Lower leg skin (tissue), 4 donors: ENCODE data around the gene CYP3A4. TPM values are rescaled to one million over a fixed set of nuclear protein-coding genes. Genes with fewer than 3 reads are reported as not detected.
"Not testable (repeated sequence)": the region's sequence is repeated elsewhere in the genome, so short reads cannot be mapped to it uniquely, and the experiment has no call there.

Experiments used
- DNase-seq, 2 donors: peaks; one replicate each; pipeline ENCODE4 v3.0.0-alpha.2; 2019; ENCODE audit warnings: low spot score in 2 of 2
- H3K4me3 ChIP-seq: fragments of 200-600 bp; sonication (generic); 2 replicates; pipeline ENCODE4 v1.5.1; 2017; ENCODE audit warnings: mild to moderate bottlenecking, low read depth; ENCODE audit not compliant: poor library complexity, severe bottlenecking
- POLR2A ChIP-seq, 2 donors: fragments of 450-650 bp; IDR thresholded peaks; one replicate each; pipeline ENCODE4 v1.6.1; 2016 to 2017; ENCODE audit warnings: antibody characterized with exemption in 2 of 2, mild to moderate bottlenecking in 1 of 2, moderate library complexity in 1 of 2
- WGBS, 2 donors: methylation state at CpG; one replicate each; pipeline ENCODE4 v1.1.5; 2018; 5-methylcytosine and 5-hydroxymethylcytosine counted together
- intact Hi-C: fragments of 100-400 bp; cut with DNase I; formaldehyde crosslinking; loops from one replicate; pipeline ENCODE4 v1.15.0; 2023; ENCODE audit warnings: low total_unique reads
- total RNA-seq, 4 donors: library from RNA; depleted of rRNA; stranded (reverse); fragments of >200 nt; gene quantifications; one replicate each; pipeline ENCODE4 v1.1.0, GENCODE V29; 2016
- TF ChIP-seq, protein P1 (sequence below), 3 donors: fragments of 450-650 bp; IDR thresholded peaks; one replicate each; pipeline ENCODE4 v1.5.1; 2016; ENCODE audit warnings: antibody characterized with exemption in 3 of 3, mild to moderate bottlenecking in 3 of 3, moderate library complexity in 2 of 3

CYP3A4 gene
- total RNA-seq, 4 donors from 2014 or later = 2.7 to 5.2 (median 4.3) TPM

DNA sequence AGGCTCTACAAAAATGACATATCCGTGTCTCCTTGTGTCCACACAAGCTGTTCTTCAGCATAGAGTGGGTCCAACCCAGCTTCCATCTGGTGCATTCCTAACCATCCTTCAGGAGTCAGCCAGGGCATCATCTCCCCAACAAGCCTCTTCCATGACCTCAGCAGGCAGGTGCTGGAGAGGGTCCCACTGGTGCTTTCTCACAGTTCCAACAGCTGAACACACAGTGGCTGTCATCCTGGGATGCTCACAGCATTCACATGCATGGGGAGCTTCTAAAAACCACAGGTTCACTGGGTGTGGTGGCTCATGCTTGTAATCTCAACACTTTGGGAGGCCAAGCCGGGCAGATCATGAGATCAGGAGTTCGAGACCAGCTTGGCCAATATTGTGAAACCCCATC lies 6.4 kb upstream of the CYP3A4 start:
- DNase-seq = no peak
- intact Hi-C loops = no loop called here
- WGBS, 2 donors = 81 to 86% methylated on average over 3 of the region's 3 CpGs
- TF ChIP-seq, protein P1, sequence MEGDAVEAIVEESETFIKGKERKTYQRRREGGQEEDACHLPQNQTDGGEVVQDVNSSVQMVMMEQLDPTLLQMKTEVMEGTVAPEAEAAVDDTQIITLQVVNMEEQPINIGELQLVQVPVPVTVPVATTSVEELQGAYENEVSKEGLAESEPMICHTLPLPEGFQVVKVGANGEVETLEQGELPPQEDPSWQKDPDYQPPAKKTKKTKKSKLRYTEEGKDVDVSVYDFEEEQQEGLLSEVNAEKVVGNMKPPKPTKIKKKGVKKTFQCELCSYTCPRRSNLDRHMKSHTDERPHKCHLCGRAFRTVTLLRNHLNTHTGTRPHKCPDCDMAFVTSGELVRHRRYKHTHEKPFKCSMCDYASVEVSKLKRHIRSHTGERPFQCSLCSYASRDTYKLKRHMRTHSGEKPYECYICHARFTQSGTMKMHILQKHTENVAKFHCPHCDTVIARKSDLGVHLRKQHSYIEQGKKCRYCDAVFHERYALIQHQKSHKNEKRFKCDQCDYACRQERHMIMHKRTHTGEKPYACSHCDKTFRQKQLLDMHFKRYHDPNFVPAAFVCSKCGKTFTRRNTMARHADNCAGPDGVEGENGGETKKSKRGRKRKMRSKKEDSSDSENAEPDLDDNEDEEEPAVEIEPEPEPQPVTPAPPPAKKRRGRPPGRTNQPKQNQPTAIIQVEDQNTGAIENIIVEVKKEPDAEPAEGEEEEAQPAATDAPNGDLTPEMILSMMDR (IDR thresholded peaks at IDR 0.05) = no peak
- TF ChIP-seq POLR2A (IDR thresholded peaks at IDR 0.05) = no peak
- no peak overlapping the region for H3K4me3 ChIP-seq

DNA sequence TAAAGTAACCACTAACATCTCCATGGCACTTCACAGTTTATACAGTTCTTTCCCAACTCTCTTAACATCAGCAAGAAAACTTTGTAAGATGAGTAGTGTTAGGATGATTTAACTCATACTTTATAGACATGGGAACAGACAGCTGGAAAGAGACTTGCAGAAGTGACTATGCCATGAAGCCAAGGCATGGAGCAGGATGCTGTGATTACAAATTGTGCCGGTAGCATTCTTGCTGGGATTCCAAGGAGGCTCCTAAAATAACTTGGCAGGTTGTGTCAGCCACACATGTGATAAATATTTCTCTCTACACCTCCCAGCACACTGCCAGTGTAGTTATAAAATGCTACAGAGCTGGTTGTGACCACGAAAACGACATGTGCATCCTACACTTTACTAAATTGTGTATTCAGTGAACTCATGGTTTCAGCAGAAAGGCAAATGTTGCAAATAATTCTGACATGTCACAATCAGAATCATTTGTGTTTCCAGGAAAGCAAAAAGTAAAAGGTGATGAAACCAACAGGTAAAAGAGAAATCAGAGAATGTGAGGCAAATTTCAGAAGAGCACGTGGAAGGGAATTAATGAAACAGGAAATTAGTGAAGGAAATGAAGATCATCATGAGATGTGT lies 5.6 kb upstream of the CYP3A4 start:
- no peak for TF ChIP-seq POLR2A (IDR thresholded peaks at IDR 0.05)
- TF ChIP-seq, protein P1 (IDR thresholded peaks at IDR 0.05) = no peak

DNA sequence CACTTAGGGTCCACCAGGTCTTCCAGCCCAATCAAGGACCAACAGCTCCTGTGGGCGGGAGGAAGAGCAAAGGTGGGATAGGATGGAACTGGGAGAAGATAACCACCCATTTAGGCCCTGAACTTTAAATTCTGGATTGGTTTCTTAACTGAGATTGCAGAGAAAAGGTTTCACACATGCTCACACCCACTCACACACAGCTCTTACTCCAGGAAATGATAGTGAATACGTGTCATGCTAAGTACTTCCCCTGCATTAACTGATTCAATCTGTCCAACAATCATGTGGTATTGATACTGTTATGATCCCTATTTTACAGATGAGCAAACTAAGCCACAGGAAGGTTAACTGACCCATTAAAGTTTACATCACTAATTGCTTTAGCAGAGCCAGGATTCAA lies 4.6 kb upstream of the CYP3A4 start:
- no peak for TF ChIP-seq POLR2A (IDR thresholded peaks at IDR 0.05)
- TF ChIP-seq, protein P1 (IDR thresholded peaks at IDR 0.05) = no peak
- DNase-seq = no peak
- intact Hi-C loops = no loop called here
- 50 to 56% methylated on average over 2 of the region's 2 CpGs for WGBS, 2 donors
- no peak overlapping the region for H3K4me3 ChIP-seq

More for the DNA sequence above, 5.6 kb upstream of the CYP3A4 start:
- H3K4me3 ChIP-seq = no peak overlapping the region
- 37 to 46% methylated on average over 4 of the region's 4 CpGs for WGBS, 2 donors
- intact Hi-C loops = no loop called here
- DNase-seq = no peak

DNA sequence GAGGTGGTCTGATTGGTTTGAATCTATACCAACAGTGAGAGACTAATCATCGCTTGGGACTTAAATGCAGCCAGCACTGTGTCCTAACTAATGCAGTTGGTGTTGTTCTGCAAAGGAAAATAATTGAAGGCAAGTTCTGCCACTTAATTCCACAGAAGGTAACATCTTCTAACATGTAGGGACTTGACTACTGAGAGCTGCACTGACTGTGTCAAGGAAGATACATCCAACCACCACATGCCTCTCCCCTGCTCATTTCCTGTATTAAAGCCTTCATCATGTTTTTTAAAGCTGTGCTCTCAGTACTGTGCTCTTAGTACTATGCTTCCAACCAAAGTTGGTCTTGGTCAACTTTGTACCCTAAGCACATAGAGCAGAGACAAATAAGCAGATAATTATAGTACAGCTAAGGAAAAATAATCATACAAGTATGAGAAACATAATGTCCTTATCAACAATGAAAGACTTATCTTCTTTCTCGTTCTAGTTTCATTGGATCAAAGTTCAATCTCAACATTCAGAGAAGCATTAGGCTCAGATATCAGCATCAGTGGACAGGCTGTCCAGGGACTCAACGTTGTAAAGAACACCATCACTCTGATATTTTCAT lies 2.8 kb upstream of the CYP3A4 start:
- 61 to 62% methylated on average over 3 of the region's 3 CpGs for WGBS, 2 donors
- no peak overlapping the region for H3K4me3 ChIP-seq
- TF ChIP-seq, protein P1 (IDR thresholded peaks at IDR 0.05) = no peak
- no peak for TF ChIP-seq POLR2A (IDR thresholded peaks at IDR 0.05)
- DNase-seq = no peak
- intact Hi-C loops = no loop called here

DNA sequence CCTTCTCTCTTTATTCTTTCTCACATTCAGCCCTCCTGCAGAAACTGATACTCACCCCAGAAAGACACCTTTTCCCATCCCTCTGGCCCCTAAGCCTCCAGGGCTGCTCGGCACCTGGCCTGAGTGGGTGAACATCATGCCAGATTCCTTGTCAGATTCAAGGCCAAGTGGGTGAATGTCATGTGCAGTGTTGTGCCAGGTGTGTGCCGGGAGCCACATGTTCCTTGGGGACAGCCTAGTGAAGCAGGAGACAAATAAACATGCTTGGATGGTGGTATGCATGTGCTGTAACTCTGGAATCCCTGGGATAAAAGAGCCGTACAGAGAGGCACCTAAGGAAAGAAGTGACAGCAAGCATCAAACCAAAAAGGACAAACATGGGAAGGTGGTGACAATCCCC lies 1.7 kb upstream of the CYP3A4 start:
- WGBS, 2 donors = 61 to 67% methylated on average over 3 of the region's 3 CpGs

DNA sequence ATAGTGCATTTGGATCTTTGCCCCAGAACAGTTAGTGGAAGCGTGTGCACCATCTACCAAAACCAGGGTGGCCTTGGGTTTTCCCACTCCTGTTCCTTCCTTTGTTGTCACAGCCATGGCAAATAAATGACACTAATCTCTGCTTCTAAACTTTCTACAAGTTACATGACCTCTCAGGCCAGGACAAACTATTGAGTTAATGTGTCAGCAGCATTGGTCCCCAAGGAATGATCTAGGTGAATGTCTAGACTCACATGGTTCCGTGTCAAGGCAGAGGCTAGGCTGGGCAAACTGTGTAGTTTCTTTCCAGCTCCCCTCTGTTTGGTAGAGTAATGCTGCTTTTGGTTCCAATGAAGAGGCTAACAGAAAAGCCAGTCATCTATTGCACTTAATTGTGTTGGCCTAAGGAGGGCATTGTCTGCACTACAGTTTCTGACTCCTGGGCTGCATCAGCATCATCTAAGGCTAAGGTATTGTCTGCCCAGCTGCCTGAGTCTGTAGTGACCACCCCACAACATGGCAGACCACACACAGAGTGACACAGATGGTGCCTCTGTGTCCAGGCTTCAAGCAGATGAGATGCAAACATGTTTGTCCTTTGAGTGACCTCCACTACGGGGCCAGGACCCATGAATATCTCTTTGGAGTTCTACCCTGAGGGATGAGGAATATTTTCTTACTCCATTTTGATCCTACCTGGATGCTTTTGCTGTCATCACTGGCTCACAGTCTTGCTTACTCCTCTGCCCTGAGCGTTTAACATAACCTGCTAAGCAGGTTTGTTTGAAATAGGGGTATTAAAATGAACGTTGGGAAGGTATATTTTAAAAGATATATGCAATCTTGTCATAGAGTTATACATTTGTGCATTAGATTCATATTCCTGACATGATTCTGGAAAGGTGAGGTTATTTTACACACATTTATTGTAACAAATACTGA lies 1.7 kb downstream of the CYP3A4 start:
- WGBS, 2 donors = 47% methylated on average over 5 of the region's 5 CpGs

More for the DNA sequence above, 1.7 kb upstream of the CYP3A4 start:
- H3K4me3 ChIP-seq, DNase-seq, intact Hi-C loops: not testable (repeated sequence)

More for the DNA sequence above, 1.7 kb downstream of the CYP3A4 start:
- DNase-seq = no peak
- no peak overlapping the region for H3K4me3 ChIP-seq
- no peak for TF ChIP-seq POLR2A (IDR thresholded peaks at IDR 0.05)
- TF ChIP-seq, protein P1 (IDR thresholded peaks at IDR 0.05) = no peak
- intact Hi-C loops = no loop called here
